NCI-H345 treated with DMSO at 0.1 percent for 48 hours (cell line): ENCODE data around the gene PRSS33.

Experiments
- DNase-seq: peaks from one replicate; lab custom pipeline; 2025; ENCODE audit not compliant: unreplicated experiment; lab: John Stamatoyannopoulos, UW

PRSS33 gene

GRCh38 chr16:2799205-2799858 is 12.0 kb upstream of the PRSS33 start:
- no peak for DNase-seq

- no peak for DNase-seq
These were observed 11.4 kb upstream of the PRSS33 start for GRCh38 chr16:2798723-2799204.

GRCh38 chr16:2795395-2796143 is 8.2 kb upstream of the PRSS33 start:
- no peak for DNase-seq

- DNase-seq: no peak
These were observed 5.6 kb upstream of the PRSS33 start for GRCh38 chr16:2792940-2793339.

- DNase-seq: no peak
These were observed 3.8 kb upstream of the PRSS33 start for GRCh38 chr16:2791174-2791573.

- no peak for DNase-seq
These were observed 3.3 kb upstream of the PRSS33 start for GRCh38 chr16:2790631-2791030.

GRCh38 chr16:2787961-2788360 is 601 bp upstream of the PRSS33 start:
- no peak for DNase-seq

GRCh38 chr16:2786826-2787151 is 571 bp downstream of the PRSS33 start:
- no peak for DNase-seq

- no peak for DNase-seq
These were observed 1.1 kb downstream of the PRSS33 start for GRCh38 chr16:2786061-2786825.

GRCh38 chr16:2785101-2785991 is 2.0 kb downstream of the PRSS33 start:
- no peak for DNase-seq

- DNase-seq: no peak
These were observed 2.8 kb downstream of the PRSS33 start for GRCh38 chr16:2784358-2785100.

GRCh38 chr16:2783581-2784357 is 3.6 kb downstream of the PRSS33 start:
- DNase-seq: no peak

- DNase-seq: no peak
These were observed 4.6 kb downstream of the PRSS33 start for GRCh38 chr16:2782583-2783351.

GRCh38 chr16:2779978-2780898 is 7.1 kb downstream of the PRSS33 start:
- no peak for DNase-seq

GRCh38 chr16:2779151-2779920 is 8.0 kb downstream of the PRSS33 start:
- DNase-seq: no peak

GRCh38 chr16:2778630-2778958 is 8.8 kb downstream of the PRSS33 start:
- DNase-seq: no peak
